Measurements from ENCODE around the gene SIM2. TPM values are rescaled to one million over a fixed set of nuclear protein-coding genes. Genes with fewer than 3 reads are reported as not detected.

Gene SIM2
- polyA plus RNA-seq, 1 donor from 2014 or later, result not detected

GRCh38 chr21:36724660-36725059, 25.7 kb downstream of the SIM2 start:
- no peaks in the 10 kb centered on the region for H3K27me3 ChIP-seq (ENCODE audit: insufficient read depth, low read depth, low read length)
- H3K79me2 ChIP-seq (replicated peaks; ENCODE audit: insufficient read depth, low read length), result no peaks in the 10 kb centered on the region
- no peaks in the 10 kb centered on the region for H3K36me3 ChIP-seq (ENCODE audit: insufficient read depth, low read length)

DNA sequence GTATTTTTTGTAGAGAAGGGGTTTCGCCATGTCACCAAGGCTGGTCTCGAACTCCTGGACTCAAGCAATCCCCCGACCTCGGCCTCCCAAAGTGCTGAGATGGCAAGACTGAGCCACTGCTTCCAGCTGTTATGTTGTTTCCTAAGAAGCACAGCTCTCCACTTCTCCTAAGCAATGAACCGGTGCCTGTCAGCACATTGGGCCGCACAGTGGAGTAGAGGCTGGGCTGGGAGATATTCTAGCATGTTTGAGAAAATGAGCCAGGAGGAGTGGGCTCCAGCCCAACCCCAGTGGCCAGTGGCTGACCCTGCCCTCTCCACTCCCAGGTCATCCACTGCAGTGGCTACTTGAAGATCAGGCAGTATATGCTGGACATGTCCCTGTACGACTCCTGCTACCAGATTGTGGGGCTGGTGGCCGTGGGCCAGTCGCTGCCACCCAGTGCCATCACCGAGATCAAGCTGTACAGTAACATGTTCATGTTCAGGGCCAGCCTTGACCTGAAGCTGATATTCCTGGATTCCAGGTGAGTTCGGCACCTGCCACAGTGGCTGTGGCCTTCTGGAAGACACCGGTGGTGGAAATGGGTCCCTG, 27.0 kb downstream of the SIM2 start:
- no peak overlapping the region for H3K4me3 ChIP-seq (ENCODE audit: low read length)
- H2AFZ ChIP-seq (ENCODE audit: low read depth, low read length), result no peak overlapping the region

More at GRCh38 chr21:36724660-36725059, 25.7 kb downstream of the SIM2 start:
- no peaks in the 10 kb centered on the region for H3F3A ChIP-seq (ENCODE audit: insufficient read depth, low read length, poor library complexity, severe bottlenecking)
- H3K9me3 ChIP-seq (ENCODE audit: low read length), result no peaks in the 10 kb centered on the region
- no peak overlapping the region for H3K4me2 ChIP-seq (ENCODE audit: low read length)
- H2AFZ ChIP-seq (ENCODE audit: low read depth, low read length), result no peak overlapping the region
- TF ChIP-seq MXI1 (conservative IDR thresholded peaks at IDR 0.05; ENCODE audit: poor library complexity, severe bottlenecking) (no peak), EZH2 (IDR thresholded peaks at IDR 0.05; ENCODE audit: borderline replicate concordance, insufficient read depth, low read length, poor library complexity, severe bottlenecking) (no peak), CTCF (IDR thresholded peaks at IDR 0.05; ENCODE audit: poor library complexity, severe bottlenecking) (no peak)
- H3K9ac ChIP-seq (ENCODE audit: low read length), result no peak overlapping the region
- no peak overlapping the region for H3K4me3 ChIP-seq (ENCODE audit: low read length)
- H3K9me2 ChIP-seq (ENCODE audit: insufficient read depth, low read length), result no peaks in the 10 kb centered on the region
- H3K27ac ChIP-seq (ENCODE audit: low read length), result no peak overlapping the region
- no peaks in the 10 kb centered on the region for H4K20me1 ChIP-seq (ENCODE audit: insufficient read depth)

More for the DNA sequence above, 27.0 kb downstream of the SIM2 start:
- no peaks in the 10 kb centered on the region for H4K20me1 ChIP-seq (ENCODE audit: insufficient read depth)
- no peak overlapping the region for H3K9ac ChIP-seq (ENCODE audit: low read length)
- no peak overlapping the region for H3K27ac ChIP-seq (ENCODE audit: low read length)
- no peak overlapping the region for H3K4me2 ChIP-seq (ENCODE audit: low read length)
- no peaks in the 10 kb centered on the region for H3K9me3 ChIP-seq (ENCODE audit: low read length)
- no peaks in the 10 kb centered on the region for H3K27me3 ChIP-seq (ENCODE audit: insufficient read depth, low read depth, low read length)
- TF ChIP-seq EP300 (conservative IDR thresholded peaks at IDR 0.05; ENCODE audit: poor library complexity, severe bottlenecking) (no peak), EZH2 (IDR thresholded peaks at IDR 0.05; ENCODE audit: borderline replicate concordance, insufficient read depth, low read length, poor library complexity, severe bottlenecking) (no peak), SMC3 (conservative IDR thresholded peaks at IDR 0.05; ENCODE audit: poor library complexity) (no peak), REST (IDR thresholded peaks at IDR 0.05; ENCODE audit: borderline replicate concordance) (no peak), RAD21 (conservative IDR thresholded peaks at IDR 0.05) (no peak), CTCF (IDR thresholded peaks at IDR 0.05; ENCODE audit: poor library complexity, severe bottlenecking) (no peak), MXI1 (conservative IDR thresholded peaks at IDR 0.05; ENCODE audit: poor library complexity, severe bottlenecking) (no peak), POLR2AphosphoS5 (IDR thresholded peaks at IDR 0.05) (no peak), TAF1 (IDR thresholded peaks at IDR 0.05; ENCODE audit: low read depth) (no peak)
- no peaks in the 10 kb centered on the region for H3K79me2 ChIP-seq (replicated peaks; ENCODE audit: insufficient read depth, low read length)
- H3K36me3 ChIP-seq (ENCODE audit: insufficient read depth, low read length), result no peaks in the 10 kb centered on the region
- no peaks in the 10 kb centered on the region for H3F3A ChIP-seq (ENCODE audit: insufficient read depth, low read length, poor library complexity, severe bottlenecking)
- no peaks in the 10 kb centered on the region for H3K9me2 ChIP-seq (ENCODE audit: insufficient read depth, low read length)
